GM21717 (cell line): ENCODE results near the gene YEATS4.
A peak's percentile ranks its signal among the peaks of the same experiment; 100 is the strongest.

ENCODE experiments used
- ATAC-seq: cut with Tn5 transposase; IDR thresholded peaks from one replicate; pipeline ENCODE4 v1.9.1; 2021; ENCODE audit warnings: mild to moderate bottlenecking, moderate library complexity; ENCODE audit not compliant: unreplicated experiment

YEATS4 gene

DNA sequence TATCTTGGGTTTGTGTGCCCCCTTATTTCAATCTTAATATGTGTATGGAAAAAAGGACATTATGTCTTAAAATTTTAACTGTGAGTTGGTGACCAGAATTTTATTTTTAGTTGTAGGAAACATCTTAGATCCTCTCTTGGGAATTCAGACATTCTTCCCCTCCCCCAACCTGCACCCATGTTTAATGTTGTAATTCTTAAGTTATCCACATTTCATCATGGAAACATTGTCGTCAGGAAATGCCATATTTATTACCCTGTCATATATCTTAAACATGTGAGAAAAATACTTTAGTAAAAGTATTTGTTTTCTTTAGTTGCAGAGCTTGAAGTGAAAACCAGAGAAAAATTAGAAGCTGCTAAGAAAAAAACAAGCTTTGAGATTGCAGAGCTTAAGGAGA lies 30.3 kb downstream of the YEATS4 start:
- no peak for ATAC-seq

DNA sequence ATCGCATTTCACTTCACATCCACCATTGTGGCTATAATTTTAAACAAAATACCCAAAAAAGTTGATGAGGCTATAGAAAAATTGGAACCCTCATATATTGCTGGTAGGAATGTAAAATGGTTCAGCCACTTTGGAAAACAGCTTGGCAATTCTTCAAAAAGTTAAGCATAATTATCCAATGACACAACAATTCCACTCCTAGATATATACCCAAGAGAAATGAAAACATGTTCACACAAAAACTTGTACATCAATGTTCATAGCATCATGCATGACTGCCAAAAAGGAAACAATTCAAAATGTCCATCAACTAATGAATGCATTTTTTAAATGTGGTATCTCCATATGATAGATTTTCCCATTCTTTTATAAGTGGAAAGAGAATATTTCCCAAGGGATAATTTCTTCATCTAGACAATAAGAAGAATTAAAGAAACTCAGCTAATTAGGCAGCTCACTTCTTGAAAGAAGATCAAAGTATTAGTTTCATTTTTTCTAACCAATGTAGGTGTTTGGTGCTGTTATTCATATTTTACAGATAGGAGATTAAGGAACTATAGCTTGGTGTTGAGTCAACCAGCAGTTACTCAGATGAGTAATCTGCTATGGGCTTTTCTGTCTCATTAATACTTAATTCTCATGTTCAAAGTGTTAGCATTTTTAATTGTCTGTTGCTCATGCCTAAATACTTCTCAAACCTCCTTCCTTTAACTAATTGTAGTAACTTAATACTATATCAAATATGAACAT lies 32.8 kb downstream of the YEATS4 start:
- ATAC-seq, result peak; percentile 74

DNA sequence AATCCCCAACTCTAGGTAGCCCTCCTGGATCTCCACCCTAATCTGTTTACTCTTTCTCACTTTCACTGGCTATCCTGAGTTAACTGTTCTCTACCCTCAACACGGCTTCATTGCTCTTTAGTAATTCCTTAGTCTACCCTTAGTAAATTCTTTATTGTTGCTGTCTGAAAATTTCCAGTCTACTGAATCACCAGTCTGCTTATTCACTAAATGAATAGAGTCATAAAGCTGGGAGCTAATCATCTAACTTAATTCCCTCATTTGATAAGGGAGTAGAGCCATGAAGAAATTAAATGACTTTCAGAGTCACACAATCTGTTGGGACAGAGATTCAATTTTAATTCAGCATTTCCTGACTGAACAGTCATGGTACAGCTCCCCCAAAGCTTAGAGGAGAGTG lies 36.5 kb downstream of the YEATS4 start:
- ATAC-seq, result no peak

DNA sequence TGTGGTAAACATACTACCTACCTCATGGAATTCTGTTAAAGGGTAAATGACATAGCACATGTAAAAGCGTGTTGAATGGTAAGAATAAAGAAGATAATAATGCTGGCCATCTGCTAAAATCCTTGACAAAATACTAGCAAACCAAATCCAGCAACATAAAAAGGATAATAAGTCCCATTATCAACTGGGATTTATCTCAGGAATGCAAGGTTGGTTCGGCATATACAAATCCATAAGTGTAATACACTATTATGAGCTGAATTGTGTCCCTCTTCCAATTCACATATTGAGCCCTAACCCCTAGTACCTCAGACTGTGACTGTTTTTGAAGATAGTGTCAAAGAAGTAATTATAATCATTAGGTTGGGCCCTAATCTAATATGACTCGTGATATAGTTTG lies 37.4 kb downstream of the YEATS4 start:
- no peak for ATAC-seq

DNA sequence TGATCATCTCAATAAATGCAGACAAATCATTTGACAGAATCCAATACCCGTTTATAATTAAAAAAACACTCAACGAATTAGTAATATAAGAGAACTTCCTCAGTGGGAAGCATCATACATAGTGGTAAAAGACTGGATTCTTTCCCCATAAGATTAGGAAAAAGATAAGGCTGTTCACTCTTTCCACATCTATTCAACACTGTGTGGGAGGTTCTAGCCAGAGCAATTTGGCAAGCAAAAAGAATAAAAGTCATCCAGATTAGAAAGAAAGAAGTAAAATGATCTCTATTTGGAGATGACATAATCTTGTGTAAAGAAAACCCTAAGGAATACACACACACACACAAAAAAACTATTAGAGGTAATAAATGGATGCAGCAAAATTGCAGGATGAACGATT lies 38.4 kb downstream of the YEATS4 start:
- ATAC-seq, result no peak

DNA sequence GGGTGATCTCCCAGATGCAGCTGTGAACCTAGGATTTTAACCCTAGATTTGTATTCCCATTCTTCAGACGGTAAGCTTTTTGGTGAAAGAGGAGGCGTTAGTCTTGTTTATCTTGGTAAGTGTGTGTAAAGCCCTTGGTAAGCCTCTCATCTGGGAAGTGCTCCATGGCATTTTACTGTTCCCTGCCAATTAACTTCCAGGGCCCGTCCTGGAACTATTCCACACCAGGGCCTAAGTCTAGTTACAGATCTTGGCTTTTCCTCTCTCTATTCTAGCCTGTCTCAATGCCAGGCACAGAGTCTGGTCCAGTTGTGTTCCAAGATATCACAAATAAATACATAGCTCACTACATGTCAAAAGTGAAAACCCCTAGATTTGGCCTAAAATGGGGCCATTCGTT lies 42.4 kb downstream of the YEATS4 start:
- no peak for ATAC-seq

DNA sequence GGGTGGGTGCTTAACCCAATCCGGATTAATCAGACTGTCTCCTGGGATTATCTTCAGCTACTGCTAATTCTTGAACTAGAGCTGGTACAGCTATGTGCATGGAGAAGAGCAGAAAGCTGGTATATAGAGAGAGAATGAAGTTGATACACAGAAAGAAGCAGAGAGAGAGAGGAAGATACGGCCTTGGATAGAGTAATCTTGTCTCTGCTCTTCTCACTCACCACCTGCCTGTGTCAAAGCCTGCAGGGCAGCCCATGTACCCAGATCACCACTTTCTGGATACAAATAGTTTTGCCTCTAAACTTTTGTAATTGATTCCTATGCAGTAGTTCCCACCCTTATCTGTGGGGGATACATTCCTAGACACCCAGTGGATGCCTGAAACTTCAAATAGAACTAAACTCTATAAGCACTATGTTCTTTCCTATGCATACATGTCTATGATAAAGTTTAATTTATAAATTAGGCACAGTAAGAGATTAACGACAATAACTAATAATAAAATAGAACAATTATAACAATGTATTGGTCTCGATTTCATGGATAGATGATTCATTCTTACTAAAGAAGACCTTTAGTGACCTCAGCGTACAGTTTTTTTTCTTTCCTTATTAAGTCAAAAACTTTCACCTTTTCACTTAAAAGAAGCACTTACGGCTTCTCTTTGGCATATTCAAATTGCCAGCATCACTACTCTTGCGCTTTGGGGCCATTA lies 45.5 kb downstream of the YEATS4 start:
- ATAC-seq, result no peak

DNA sequence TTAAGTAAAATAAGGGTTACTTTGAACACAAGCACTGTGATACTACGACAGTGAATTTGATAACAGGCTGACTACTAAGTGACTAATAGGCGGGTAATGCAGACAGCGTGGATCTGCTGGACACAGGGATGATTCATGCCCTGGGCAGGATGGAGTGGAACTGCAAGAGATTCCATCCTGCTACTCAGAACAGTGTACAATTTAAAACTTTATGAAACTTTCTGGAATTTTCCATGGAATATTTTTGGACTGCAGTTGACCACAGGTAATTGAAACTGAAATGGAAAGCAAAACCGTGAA lies 46.0 kb downstream of the YEATS4 start:
- ATAC-seq, result no peak

DNA sequence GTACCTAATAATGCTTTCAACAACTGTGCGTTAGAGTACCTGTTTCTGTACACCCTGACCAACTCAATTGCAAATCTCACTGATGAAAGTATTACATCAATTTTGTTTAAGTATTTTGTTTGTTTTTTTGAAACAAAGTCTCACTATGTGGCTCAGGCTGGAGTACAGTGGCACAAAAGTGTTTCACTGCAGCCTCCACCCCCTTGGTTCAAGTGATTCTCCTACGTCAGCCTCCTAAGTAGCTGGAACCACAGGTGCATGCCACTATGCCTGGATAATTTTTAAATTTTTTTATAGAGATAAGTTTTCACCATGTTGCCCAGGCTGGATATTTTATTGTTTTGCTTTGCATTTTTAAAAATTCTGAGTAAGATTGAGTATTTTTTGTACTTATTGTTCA lies 46.7 kb downstream of the YEATS4 start:
- ATAC-seq, result no peak

DNA sequence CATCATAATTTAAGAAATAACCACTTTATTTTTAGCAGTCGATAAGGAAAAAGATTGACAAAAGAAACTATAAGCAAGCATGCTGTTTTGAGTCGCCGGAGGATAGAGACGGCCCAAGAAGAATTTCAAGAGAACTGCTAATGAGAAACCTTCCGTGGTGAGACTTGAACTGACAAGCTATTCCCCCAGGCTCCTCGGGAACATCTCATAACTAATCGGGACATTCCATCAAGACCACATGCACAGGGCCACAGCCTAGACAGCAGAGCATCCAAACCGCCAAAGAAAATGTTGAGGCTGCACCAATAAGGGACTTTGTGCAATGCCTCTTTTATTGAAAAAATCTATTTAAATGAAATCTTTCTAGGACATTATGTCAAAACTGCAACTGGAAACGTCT lies 51.0 kb downstream of the YEATS4 start:
- ATAC-seq, result no peak

DNA sequence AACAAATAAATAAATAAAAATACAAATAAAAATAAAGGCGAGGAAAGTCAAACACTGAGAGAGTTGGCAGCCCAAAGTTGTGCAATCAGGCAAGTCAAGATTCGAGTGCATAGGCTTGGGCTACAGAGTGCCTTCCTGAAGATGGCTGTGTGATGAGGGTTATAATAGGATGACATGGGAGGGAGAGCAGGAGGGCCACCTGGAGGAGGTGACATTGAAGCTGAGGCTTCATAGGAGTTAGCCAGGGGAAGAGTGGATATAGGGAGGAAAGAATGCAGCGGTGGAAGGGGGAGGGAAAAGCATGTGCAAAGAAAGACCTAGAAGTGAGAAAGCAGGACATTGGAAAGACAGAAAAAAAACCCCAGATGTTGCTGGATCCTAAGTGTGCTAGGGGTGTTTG lies 53.1 kb downstream of the YEATS4 start:
- no peak for ATAC-seq

DNA sequence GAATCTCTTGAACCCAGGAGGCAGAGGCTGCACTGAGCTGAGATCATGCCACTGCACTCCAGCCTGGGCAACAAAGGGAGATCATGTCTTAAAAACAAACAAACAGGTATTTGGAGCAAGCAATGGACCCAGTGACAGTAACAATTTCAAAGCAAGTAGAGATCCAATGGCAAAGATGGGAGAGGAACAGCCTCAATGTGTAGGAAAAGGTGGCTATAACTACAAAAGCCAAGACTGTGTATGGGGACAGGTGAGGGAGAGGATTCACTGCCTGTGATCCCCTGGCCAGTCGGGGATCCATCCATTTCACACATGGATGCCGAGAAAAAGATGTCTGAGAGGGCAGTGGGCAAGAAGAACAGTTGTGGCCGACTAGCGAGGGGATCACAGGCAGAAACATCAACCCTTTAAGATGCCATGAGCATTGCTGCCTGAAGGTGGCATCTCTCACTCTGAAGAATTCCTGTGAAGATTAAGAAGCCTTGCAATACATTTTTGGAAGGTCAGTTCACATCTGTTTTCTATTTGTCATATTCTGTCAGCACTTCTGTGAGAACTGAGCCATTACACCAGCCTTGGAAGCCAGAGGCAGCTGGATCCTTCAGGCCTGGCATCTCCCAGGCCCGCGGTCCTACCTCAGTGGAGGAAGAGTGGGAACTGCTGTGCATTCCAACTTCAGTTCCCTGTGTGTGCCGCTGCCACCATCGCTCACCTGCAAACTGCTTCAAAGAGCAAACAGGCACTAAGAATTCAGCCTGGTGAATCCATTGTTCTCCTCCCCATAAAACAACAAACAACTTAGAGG lies 56.1 kb downstream of the YEATS4 start:
- no peak for ATAC-seq

DNA sequence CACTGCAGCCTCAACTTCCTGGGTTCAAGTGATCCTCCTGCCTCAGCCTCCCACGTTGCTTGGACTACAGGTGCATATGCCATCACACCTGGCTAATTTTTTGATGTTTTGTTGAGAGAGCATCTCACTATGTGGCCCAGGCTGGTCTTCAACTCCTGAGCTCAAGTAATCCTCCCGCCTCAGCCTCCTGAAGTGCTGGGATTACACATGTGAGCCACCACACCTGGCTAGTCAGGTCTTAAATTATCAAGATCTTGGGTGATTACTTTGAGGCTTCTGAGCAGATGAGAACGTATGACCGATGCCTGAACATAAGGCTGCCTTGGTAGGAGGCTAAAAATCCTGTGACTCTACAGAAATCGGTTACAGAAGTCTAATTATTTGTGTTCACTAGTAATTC lies 57.7 kb downstream of the YEATS4 start:
- no peak for ATAC-seq

DNA sequence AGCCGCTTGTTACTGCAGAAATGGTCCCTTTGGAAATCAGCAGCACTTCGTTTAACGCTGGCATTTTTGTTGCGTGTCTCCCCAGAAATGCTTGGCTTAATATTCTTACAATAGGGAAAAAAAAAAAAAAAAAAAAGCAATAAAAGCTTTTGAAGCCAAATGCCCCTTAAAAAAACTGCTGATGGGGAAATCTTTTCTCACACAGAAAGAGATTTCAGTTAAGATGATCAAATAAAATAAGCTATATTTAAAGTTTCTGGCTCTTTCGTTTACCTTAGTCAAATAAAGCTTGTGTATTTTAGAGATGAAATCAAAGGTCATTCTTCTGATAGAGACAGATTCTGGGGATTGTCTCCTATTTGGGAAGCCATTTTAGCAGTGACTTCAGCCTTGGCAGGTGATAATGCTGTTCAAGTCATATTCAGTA lies 58.2 kb downstream of the YEATS4 start:
- no peak for ATAC-seq

DNA sequence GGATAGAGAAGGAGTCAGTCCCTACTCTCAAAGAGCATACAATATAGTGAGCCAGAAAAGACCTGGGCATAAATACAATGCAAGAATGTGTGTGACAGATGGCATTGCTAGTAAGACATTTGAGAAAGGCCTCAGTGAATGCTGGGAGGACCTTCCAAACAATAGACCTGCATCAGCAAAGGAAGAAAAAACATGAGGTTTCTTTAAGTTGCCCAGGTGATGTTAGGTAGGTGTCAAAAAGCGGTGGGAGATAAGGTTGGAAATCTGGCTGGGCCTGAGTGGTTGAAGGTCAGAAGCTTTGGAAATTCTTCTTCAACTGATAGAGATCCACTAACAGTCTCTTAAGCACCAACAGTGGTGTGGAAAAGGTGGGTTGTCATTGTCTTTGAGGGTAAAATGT lies 60.2 kb downstream of the YEATS4 start:
- no peak for ATAC-seq

DNA sequence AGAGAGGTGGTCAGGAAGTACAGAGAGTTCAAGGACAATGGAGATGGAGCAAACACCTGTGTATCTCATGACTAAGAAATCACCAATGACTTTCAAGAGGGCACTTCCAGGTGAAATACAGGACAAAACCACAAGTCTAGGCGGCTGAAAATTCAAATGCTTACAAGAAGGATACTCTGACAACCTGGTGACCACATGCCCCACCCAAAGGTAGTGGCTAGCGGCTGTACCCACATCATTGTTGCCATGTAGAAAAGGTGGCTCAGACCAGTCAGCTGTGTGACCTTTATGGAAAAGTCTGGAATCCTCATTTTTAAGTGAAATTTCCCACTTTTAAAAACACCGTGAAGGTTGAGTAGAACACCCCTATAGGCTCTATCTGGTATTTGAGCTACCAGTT lies 62.0 kb downstream of the YEATS4 start:
- ATAC-seq, result no peak

DNA sequence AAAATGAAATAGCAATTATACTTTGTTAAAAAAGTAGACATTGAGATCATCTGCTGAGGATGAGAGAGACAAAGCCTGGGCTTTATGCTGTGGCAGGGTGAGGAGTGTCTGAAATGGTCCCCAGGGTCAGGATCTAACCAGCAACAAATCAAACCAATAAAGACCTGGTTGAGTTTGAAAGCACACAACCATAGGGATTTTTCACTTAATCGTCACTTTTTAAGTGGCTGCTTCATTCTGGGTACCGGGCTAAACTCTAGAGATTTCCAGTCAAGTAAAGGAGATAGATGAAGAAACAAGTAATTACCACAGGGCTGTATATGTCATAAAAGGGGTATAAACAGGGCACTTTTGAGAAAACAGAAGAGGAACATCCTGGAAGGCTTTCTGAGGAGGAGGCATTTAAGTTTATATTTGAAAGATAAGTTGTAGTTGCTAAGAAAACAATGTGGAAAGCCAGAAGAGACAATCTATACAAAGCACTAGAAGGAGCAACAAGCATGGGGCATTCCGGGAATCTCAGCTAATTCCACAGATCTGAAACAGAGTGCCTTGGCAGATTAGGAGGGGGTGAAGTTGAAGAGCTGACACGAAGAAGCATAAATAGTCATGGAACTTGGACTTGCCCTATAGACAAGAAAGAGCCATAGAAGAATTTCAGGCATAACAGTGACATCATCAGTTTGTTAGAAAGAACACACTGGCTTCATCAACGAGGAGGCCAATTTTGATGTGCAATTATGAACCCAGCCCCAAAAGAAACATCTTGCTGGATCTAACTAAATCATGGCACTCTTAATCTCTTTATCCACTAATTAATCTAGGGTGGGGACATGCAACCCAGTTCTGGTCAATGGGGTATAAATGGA lies 63.7 kb downstream of the YEATS4 start:
- ATAC-seq, result no peak

DNA sequence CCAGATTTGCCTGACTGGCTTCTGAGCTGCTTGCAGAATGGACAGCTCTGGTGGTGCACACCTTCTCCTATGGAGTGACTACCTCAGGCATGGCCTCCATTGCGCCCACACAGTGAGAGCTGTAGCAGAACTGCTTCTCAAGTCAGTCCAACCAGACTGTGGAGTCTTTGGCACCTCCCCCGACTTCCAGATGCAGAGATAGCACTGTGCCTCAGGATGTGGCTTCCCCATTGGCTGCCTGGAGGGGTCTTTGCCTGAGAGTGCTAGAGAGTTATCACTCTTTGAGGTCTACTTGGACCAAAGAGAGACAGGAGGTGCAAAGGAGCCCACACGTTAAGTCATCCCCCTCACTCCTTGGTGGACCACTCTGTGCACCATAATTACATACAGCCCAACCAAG lies 65.9 kb downstream of the YEATS4 start:
- ATAC-seq, result no peak

DNA sequence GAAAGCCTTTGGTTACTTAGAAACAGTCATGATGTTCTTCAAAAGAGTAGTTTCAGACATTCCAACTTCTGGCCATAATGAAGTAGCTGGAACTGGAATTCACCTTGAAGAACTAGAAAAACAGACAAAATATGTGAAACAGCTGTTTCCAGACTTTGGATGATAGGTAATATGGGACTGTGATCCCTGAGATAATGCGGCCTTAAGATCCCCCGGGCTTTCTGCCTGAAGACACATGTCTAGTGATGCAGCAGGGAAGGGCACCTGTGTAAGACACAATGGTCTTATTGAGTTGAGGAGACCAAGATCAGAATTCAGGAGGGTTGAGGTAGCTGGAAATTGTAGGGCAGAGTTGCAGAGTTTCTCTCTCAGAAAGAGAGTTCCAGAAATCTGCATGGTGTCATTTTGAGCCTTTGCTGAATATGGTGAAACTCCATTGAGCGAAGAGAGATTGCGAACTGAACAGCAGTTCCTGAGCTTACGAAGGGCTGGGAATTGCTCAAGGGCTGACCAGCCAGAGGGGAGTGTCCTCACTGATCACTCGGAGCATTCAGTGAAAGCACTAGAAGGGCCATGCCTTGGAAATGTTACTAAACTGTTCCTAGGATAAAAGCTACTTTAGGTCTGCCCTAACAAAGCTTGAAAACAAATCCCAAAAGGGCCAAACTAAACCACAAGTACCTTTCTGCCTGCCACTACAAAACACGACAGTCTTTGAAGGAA lies 69.0 kb downstream of the YEATS4 start:
- ATAC-seq, result no peak

DNA sequence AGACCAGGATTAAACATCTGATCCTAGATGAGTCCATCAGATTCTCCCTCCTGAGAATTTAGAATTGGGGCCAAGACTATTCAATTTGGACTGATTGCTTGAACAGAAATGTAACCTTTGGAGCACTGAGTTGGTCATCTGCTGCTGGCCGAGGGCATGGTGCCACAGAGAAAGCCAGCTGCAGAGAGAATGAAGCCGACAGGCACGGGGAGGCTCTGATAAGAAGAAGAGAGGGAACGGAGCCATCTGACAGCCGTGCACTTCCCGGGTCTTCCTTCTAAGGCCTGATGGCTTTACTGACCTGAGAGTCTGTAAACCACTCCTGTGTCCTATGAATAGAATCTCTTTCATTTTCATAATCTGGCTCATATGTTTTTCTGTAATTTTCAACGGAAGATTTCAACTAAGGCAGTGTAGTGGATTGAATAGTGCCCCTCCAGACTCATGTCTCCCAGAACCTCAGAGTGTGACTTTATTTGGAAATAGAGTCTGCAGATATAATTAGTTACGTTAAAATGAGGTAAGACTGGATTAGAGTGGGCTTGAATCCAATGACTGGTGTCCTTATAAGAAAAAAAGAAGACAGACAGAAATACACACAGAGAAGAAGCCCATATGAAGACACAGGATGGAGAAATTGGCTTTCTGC lies 71.5 kb downstream of the YEATS4 start:
- no peak for ATAC-seq
